Epithelial cell of esophagus (primary cell): ENCODE data around the gene TKT.

Experiments used
- DNase-seq: peaks from one replicate; pipeline ENCODE4 v3.0.0; 2010; ENCODE audit warnings: low read depth
- H3K4me3 ChIP-seq: 2 replicates; pipeline ENCODE4 v1.5.1; 2011; ENCODE audit warnings: mild to moderate bottlenecking, low read length, control low read depth
- TF ChIP-seq, protein P1 (sequence below): IDR thresholded peaks from 2 replicates; pipeline ENCODE4 v1.5.1; 2011; ENCODE audit warnings: low read depth, mild to moderate bottlenecking, low read length, control low read depth, inconsistent platforms; ENCODE audit not compliant: insufficient read depth; ENCODE audit errors: missing control alignments

Gene TKT

DNA sequence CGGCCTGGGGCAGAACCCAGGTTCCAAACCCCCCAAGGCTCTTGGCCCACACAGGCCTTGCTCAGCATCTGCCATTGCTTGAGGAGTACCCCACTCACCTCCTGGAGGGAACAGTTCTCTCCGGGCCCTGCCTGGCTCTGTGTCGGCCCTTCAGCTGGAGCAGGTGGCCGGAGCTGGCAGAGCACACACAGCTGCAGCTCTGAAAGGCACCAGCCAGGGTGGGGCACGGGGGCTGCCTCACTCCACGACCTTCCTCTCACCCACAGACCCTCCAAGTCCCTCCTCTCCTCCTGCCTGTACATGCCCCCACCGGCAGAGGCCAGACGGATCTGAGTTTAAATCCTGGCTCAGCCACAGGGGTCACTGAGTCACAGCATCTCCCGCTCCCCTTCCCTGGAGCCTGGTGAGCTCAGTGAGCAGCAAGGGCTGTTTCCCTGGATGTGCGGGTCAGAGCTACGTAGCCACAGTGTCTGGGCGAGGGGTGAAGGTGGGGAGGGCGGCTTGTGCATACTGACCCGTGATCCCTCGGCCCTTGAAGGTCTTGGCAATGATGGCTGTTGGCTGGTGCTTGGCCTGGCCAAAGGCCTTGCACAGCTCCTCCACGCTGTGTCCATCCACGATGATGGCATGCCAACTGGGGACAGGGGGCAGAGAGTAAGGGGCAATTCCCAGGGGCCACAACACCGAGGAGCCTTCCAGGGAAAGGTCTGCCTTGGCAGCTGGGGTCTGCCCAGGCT is 23.0 kb downstream of the TKT start:
- H3K4me3 ChIP-seq = no peak overlapping the region
- TF ChIP-seq, protein P1, sequence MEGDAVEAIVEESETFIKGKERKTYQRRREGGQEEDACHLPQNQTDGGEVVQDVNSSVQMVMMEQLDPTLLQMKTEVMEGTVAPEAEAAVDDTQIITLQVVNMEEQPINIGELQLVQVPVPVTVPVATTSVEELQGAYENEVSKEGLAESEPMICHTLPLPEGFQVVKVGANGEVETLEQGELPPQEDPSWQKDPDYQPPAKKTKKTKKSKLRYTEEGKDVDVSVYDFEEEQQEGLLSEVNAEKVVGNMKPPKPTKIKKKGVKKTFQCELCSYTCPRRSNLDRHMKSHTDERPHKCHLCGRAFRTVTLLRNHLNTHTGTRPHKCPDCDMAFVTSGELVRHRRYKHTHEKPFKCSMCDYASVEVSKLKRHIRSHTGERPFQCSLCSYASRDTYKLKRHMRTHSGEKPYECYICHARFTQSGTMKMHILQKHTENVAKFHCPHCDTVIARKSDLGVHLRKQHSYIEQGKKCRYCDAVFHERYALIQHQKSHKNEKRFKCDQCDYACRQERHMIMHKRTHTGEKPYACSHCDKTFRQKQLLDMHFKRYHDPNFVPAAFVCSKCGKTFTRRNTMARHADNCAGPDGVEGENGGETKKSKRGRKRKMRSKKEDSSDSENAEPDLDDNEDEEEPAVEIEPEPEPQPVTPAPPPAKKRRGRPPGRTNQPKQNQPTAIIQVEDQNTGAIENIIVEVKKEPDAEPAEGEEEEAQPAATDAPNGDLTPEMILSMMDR = no peak
- DNase-seq = no peak

DNA sequence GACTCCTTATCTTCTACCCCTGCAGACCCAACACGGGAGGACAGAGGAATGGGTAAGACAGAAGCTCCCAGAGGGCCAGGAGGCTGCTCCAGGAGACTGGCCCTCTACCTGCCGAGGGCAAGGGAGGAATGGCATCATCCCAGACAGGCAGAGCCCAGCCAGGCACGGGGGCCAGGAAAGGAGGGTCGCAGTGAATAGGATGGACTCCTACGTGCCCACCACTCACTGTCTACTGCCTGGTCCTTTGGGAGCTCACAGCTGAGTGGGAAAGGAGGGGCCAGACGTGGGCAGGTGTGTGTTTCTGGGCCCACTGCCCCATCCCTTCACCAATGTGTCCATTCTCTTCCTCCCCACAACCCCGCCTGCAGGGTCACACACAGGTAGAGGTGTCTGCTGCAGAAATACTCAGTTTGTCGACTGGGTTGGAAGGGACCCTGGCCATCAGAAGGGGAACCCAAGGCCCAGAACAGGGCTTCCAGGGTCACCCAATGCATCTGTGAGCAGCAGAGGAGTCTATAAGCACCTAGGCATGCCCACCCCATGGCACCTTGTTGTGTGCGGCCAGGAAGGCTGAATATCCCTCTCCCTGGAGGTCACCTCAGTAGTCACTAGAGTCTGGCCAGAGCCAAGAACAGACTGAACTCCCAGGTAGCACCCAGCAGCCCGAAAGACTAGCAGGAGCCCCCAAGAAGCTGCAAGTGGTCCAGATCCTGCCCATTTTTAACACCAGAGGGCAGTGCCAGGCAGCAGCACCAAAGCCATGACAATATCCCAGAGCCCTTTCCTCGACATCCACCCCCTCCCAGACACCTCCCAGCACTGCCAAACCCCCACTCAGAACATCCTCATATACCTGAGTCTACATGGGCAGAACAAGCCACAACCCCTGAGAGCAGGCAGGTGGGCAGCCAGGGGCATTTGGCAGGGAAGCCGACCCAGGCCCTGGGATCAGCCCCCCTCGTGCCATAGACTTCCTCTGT is 24.0 kb downstream of the TKT start:
- TF ChIP-seq, protein P1 = peak; percentile 19
- DNase-seq = no peak
- no peak overlapping the region for H3K4me3 ChIP-seq

DNA sequence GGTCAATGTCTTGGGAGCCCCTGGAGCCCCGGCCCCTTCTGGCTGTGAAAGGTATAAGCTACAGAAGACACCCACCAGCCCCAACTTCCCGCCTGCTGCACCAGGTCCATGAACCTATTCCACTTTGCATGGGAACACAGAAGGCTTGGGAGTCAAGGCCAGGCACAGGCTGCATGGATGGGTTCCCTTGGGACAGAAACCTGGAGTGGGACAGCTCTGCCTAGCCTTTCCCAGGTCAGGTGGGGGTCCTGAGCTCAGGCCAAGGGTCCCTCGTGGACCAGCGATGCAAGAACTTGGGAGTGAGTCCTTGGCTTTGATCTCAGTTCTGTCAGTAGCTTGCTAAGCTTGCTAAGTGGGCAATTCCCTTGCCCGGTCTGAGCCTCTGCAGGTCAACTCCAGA is 25.0 kb downstream of the TKT start:
- DNase-seq = no peak
- TF ChIP-seq, protein P1 = no peak
- no peak overlapping the region for H3K4me3 ChIP-seq

DNA sequence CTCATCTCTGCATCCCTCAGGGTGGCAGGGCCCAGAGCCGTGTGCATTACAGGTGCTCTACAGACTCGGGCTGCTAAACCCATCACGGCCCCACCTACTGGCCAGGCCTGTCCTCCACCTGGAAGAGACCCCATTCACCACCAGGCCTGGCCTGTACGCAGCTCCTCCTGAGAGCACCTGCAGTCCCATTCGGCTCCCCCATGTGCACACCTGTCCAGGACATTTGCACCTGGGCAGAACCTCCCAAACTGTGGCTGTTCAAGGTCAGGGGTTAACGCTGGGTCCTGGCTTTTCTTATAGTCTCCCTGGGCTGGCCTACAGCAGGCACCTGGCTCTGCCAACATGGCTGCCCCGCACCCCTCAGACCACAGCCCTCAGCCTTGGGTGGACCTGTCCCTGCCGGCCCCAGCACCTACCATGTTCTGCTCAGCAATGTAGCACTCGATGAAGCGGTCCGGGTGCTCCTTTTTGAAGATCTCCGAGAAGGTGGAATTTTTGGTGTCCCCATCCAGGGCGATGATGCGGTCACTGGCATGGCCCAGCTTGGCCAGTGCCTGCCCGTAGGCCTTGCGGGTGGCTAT is 25.7 kb downstream of the TKT start:
- H3K4me3 ChIP-seq = no peak overlapping the region
- DNase-seq = no peak
- TF ChIP-seq, protein P1 = no peak

DNA sequence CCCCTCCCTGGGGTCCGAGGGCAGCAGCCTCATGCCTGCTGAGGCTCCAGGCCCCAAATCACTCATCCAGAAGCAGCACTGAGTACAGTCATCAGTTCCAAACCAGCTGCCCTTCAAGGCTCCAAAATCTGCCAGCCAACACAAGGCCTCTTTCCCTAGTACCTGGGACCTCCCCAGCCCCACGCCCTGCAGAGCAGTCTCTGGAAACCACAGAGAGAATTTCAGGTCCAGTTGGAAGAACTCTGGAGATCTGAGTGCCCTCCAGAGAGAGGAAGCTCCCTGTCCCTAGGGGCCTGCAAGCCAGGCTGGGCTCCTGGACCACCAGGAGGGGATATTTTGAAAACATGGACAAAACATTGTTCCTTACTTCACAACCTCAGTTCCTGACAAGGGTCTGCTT is 26.2 kb downstream of the TKT start:
- no peak for DNase-seq
- TF ChIP-seq, protein P1 = no peak
- no peak overlapping the region for H3K4me3 ChIP-seq

DNA sequence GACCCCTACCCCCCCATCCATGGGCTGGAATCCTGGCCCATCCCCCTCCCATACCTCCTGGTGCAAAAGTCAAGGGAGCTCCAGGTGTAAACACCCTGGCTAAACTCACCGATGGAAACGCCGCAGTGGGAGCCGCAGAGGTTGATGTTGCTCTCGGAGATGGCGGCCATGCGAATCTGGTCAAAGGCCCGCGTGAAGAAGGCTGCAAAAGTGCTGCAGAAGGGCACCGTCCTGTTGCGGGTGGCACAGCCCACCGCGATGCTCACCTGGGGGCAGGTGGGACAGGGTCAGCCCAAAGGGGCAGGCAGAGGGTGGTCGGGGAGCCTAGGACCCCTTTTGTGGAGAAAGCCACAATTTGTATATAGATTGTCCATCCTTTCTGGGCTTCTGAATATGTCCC is 26.7 kb downstream of the TKT start:
- TF ChIP-seq, protein P1 = no peak
- H3K4me3 ChIP-seq = no peak overlapping the region
- DNase-seq = no peak
